H1 (cell line): Measurements from ENCODE around the gene MSI2. TPM values are rescaled to one million over a fixed set of nuclear protein-coding genes. Genes with fewer than 3 reads are reported as not detected.

Source experiments
- CTCF ChIA-PET: fragments of 300-600 bp; sonication (Branson Sonifier 250); formaldehyde crosslinking; loops from one replicate; lab custom pipeline; 2021; ENCODE audit not compliant: partially characterized antibody; lab: Charles Lee
- POLR2A ChIA-PET: fragments of 300-600 bp; sonication (Branson Sonifier 250); formaldehyde crosslinking; loops from one replicate; lab custom pipeline; 2021; ENCODE audit warnings: inconsistent platforms; ENCODE audit not compliant: partially characterized antibody; lab: Charles Lee
- DNase-seq, 2 experiments: peaks; one replicate each; pipeline versions ENCODE4 v3.0.0 to v3.0.0-alpha.2; 2010 to 2022; ENCODE audit warnings: low spot score in 2 of 2, low read depth in 1 of 2, mixed read lengths in 1 of 2
- FAIRE-seq: peaks from 2 replicates; lab custom pipeline; 2011; peaks lifted over from hg19 to GRCh38; lab: Jason Lieb, UNC
- H2AFZ ChIP-seq: 2 replicates; pipeline ENCODE4 v1.8.1; 2012; ENCODE audit warnings: low read length, inconsistent platforms
- H2AK5ac ChIP-seq: 2 replicates; pipeline ENCODE4 v1.6.1; 2013; ENCODE audit warnings: low read depth, low read length
- H2BK120ac ChIP-seq: replicated peaks from 2 replicates; pipeline ENCODE3; 2013; ENCODE audit warnings: low read depth, low read length, inconsistent platforms
- H2BK12ac ChIP-seq: 2 replicates; pipeline ENCODE4 v1.6.1; 2013; ENCODE audit warnings: low read depth, low read length
- H2BK15ac ChIP-seq: 2 replicates; pipeline ENCODE4 v1.6.1; 2013; ENCODE audit warnings: low read length
- H2BK20ac ChIP-seq: 2 replicates; pipeline ENCODE4 v1.6.1; 2013; ENCODE audit warnings: low read length
- H2BK5ac ChIP-seq: 2 replicates; pipeline ENCODE4 v1.6.1; 2013; ENCODE audit warnings: low read depth, low read length
- H3K14ac ChIP-seq: 2 replicates; pipeline ENCODE4 v1.6.1; 2013; ENCODE audit warnings: inconsistent platforms; ENCODE audit not compliant: insufficient read length
- H3K18ac ChIP-seq: 2 replicates; pipeline ENCODE4 v1.6.1; 2013; ENCODE audit warnings: low read length; ENCODE audit errors: extremely low read depth
- H3K23ac ChIP-seq: 2 replicates; pipeline ENCODE4 v1.6.1; 2013; ENCODE audit warnings: inconsistent platforms; ENCODE audit not compliant: insufficient read length
- H3K23me2 ChIP-seq: 2 replicates; pipeline ENCODE4 v1.6.1; 2013; ENCODE audit warnings: low read depth, low read length
- H3K27ac ChIP-seq: 2 replicates; pipeline ENCODE4 v1.6.1; 2011; ENCODE audit warnings: low read depth, low read length, inconsistent platforms
- H3K27me3 ChIP-seq, 4 experiments: replicated peaks in 1 of 4; 1 replicate in 1 of 4; 2 replicates in 3 of 4; pipeline versions ENCODE4 v1.6.1 to v1.8.1; 2011 to 2013; ENCODE audit warnings: low read length in 3 of 4, mild to moderate bottlenecking in 3 of 4, inconsistent platforms in 2 of 4, mixed read lengths in 2 of 4, moderate library complexity in 1 of 4; ENCODE audit not compliant: control insufficient read depth in 3 of 4, insufficient read depth in 3 of 4; ENCODE audit errors: extremely low read depth in 1 of 4
- H3K36me3 ChIP-seq, 4 experiments: 2 replicates each; pipeline versions ENCODE4 v1.6.1 to v1.8.1; 2011 to 2013; ENCODE audit warnings: mild to moderate bottlenecking in 4 of 4, low read length in 3 of 4, moderate library complexity in 2 of 4, control low read depth in 1 of 4, inconsistent platforms in 1 of 4; ENCODE audit not compliant: insufficient read depth in 4 of 4, control insufficient read depth in 2 of 4
- H3K4ac ChIP-seq: replicated peaks from 2 replicates; pipeline ENCODE3; 2013; ENCODE audit warnings: low read length, low read depth, mixed read lengths, inconsistent platforms; ENCODE audit not compliant: insufficient read length
- H3K4me1 ChIP-seq, 4 experiments: replicated peaks in 1 of 4; 1 replicate in 1 of 4; 2 replicates in 3 of 4; pipeline versions ENCODE4 v1.6.1 to v1.8.1; 2011 to 2013; ENCODE audit warnings: low read length in 3 of 4, inconsistent platforms in 2 of 4, mixed read lengths in 1 of 4; ENCODE audit not compliant: insufficient read depth in 4 of 4, control insufficient read depth in 3 of 4
- H3K4me2 ChIP-seq, 2 experiments: 2 replicates each; pipeline versions ENCODE4 v1.6.1 to v1.8.1; 2011 to 2013; ENCODE audit warnings: low read depth in 2 of 2, low read length in 2 of 2, control low read depth in 1 of 2, inconsistent platforms in 1 of 2, mild to moderate bottlenecking in 1 of 2; ENCODE audit not compliant: insufficient read depth in 1 of 2
- H3K4me3 ChIP-seq, 4 experiments: fragments of 200-600, 300-600 bp in 1 of 4; sonication (generic), shearing (Covaris generic), sonication (Bioruptor Twin) in 1 of 4; 2 replicates each; pipeline versions ENCODE4 v1.5.1 to v1.8.1; 2011 to 2016; ENCODE audit warnings: low read length in 4 of 4, low read depth in 3 of 4, control low read depth in 2 of 4, inconsistent platforms in 2 of 4, mild to moderate bottlenecking in 2 of 4, mixed read lengths in 1 of 4, moderate library complexity in 1 of 4; ENCODE audit not compliant: insufficient read depth in 2 of 4; ENCODE audit errors: extremely low read depth in 1 of 4
- H3K56ac ChIP-seq: replicated peaks from 2 replicates; pipeline ENCODE3; 2013; ENCODE audit warnings: low read depth, mild to moderate bottlenecking, mixed read lengths, low read length, inconsistent platforms; ENCODE audit not compliant: insufficient read length
- H3K79me1 ChIP-seq: 2 replicates; pipeline ENCODE4 v1.6.1; 2013; ENCODE audit warnings: low read depth, low read length, control low read depth
- H3K79me2 ChIP-seq, 2 experiments: 2 replicates each; pipeline versions ENCODE4 v1.6.1 to v1.8.1; 2012 to 2013; ENCODE audit warnings: low read length in 2 of 2, mild to moderate bottlenecking in 2 of 2, inconsistent platforms in 1 of 2; ENCODE audit not compliant: insufficient read depth in 2 of 2, control insufficient read depth in 1 of 2
- H3K9ac ChIP-seq, 4 experiments: replicated peaks in 1 of 4; 1 replicate in 1 of 4; 2 replicates in 3 of 4; pipeline versions ENCODE4 v1.6.1 to v1.8.1; 2011 to 2013; ENCODE audit warnings: low read depth in 3 of 4, low read length in 3 of 4, control low read depth in 2 of 4, mild to moderate bottlenecking in 2 of 4, moderate library complexity in 2 of 4, inconsistent platforms in 1 of 4; ENCODE audit errors: extremely low read depth in 1 of 4
- H3K9me3 ChIP-seq, 2 experiments: 2 replicates each; pipeline versions ENCODE4 v1.6.1 to v1.8.1; 2012 to 2013; ENCODE audit warnings: mild to moderate bottlenecking in 2 of 2, moderate library complexity in 2 of 2, control low read depth in 1 of 2, inconsistent platforms in 1 of 2, low read depth in 1 of 2, low read length in 1 of 2, mixed read lengths in 1 of 2; ENCODE audit not compliant: insufficient read depth in 2 of 2
- H4K20me1 ChIP-seq, 2 experiments: replicated peaks in 1 of 2; 2 replicates each; pipeline versions ENCODE3 to v1.8.1; 2011 to 2013; ENCODE audit warnings: inconsistent platforms in 2 of 2, low read length in 2 of 2, mild to moderate bottlenecking in 1 of 2; ENCODE audit not compliant: insufficient read depth in 2 of 2, control insufficient read depth in 1 of 2
- H4K5ac ChIP-seq: 2 replicates; pipeline ENCODE4 v1.6.1; 2013; ENCODE audit warnings: low read length, low read depth, mixed read lengths, inconsistent platforms; ENCODE audit not compliant: insufficient read length
- H4K8ac ChIP-seq: 2 replicates; pipeline ENCODE4 v1.8.0; 2013; ENCODE audit warnings: mild to moderate bottlenecking, moderate library complexity, low read length, inconsistent platforms; ENCODE audit not compliant: insufficient read depth; ENCODE audit errors: extremely low read depth
- H4K91ac ChIP-seq: replicated peaks from 2 replicates; pipeline ENCODE3; 2013; ENCODE audit warnings: low read length, mixed read lengths, inconsistent platforms; ENCODE audit not compliant: insufficient read length
- ATF2 ChIP-seq: IDR thresholded peaks from 2 replicates; pipeline ENCODE4 v1.6.1; 2012; ENCODE audit warnings: low read length, inconsistent platforms
- CREB1 ChIP-seq: IDR thresholded peaks from 2 replicates; pipeline ENCODE4 v1.6.1; 2012; ENCODE audit warnings: inconsistent platforms
- CTCF ChIP-seq, 3 experiments: IDR thresholded peaks; 1 replicate in 2 of 3; 2 replicates in 1 of 3; pipeline versions ENCODE4 v1.5.1 to v1.6.1; 2011; ENCODE audit warnings: low read length in 3 of 3, mild to moderate bottlenecking in 3 of 3, inconsistent platforms in 2 of 3, low read depth in 1 of 3, moderate library complexity in 1 of 3; ENCODE audit not compliant: insufficient read depth in 1 of 3; ENCODE audit errors: control extremely low read depth in 1 of 3
- KDM1A ChIP-seq: fragments of 200-600, 300-600 bp; sonication (generic); IDR thresholded peaks from 2 replicates; pipeline ENCODE4 v1.7.1; 2016; ENCODE audit warnings: mild to moderate bottlenecking, low read length, borderline replicate concordance
- RAD21 ChIP-seq, 2 experiments: IDR thresholded peaks in 1 of 2; conservative IDR thresholded peaks in 1 of 2; 2 replicates each; pipeline ENCODE4 v1.6.1; 2011; ENCODE audit warnings: low read depth in 2 of 2, low read length in 2 of 2, improper control_type of control experiment in 1 of 2, inconsistent platforms in 1 of 2, mild to moderate bottlenecking in 1 of 2, moderate library complexity in 1 of 2
- TCF12 ChIP-seq: IDR thresholded peaks from 2 replicates; pipeline ENCODE4 v1.6.1; 2011; ENCODE audit warnings: low read depth, mild to moderate bottlenecking, low read length
- WGBS, 2 experiments: shearing (Covaris generic) in 1 of 2; methylation state at CpG; one replicate each; pipeline versions ENCODE4 v1.1.6 to v1.1.7; 2013 to 2015; ENCODE audit warnings: low lambda C conversion rate in 2 of 2, mixed read lengths in 2 of 2, inconsistent platforms in 1 of 2, low coverage in 1 of 2, missing lambda C conversion rate in 1 of 2; ENCODE audit not compliant: insufficient replicate concordance in 2 of 2, insufficient coverage in 1 of 2, insufficient read length in 1 of 2; ENCODE audit errors: extremely low coverage in 1 of 2, missing lambda C conversion rate in 1 of 2; 5-methylcytosine and 5-hydroxymethylcytosine counted together
- polyA plus RNA-seq, 7 experiments: library from polyadenylated mRNA; depleted of rRNA in 3 of 7; stranded (reverse) in 5 of 7; unstranded in 2 of 7; fragments of >200 nt in 5 of 7; fragments of 200-250 nt in 2 of 7; gene quantifications; 1 replicate in 5 of 7; 2 replicates in 1 of 7; 4 replicates in 1 of 7; pipeline versions ENCODE4 v1.2.1 to v1.2.3, GENCODE V29; 2011 to 2013; ENCODE audit warnings: missing spikeins in 2 of 7, mixed read lengths in 2 of 7
- total RNA-seq: library from RNA; stranded (reverse); fragmentation: NEBNext Ultra II Directional; extraction: Animal tissue kit (Norgen Biotek cat#: 25700); gene quantifications from 2 replicates; pipeline ENCODE4 v1.2.1, GENCODE V29; 2021

MSI2 gene
- total and polyA plus RNA-seq, 2 of the 8 experiments (the other 6 are each of a cell fraction or from before 2014, with no cell fraction given), result 36.7 to 80.6 TPM

- no peak overlapping the region for H3K4ac ChIP-seq
- H4K8ac ChIP-seq, result no peak overlapping the region
- H2AFZ ChIP-seq, result no peak overlapping the region
- no peak overlapping the region for H3K14ac ChIP-seq
- no peaks in the 10 kb centered on the region for H3K9me3 ChIP-seq
- H2BK120ac ChIP-seq, result no peak overlapping the region
- H4K20me1 ChIP-seq, result no peaks in the 10 kb centered on the region
- FAIRE-seq (no peak), DNase-seq (no peak)
- no peak overlapping the region for H2BK15ac ChIP-seq
- H2BK5ac ChIP-seq, result 0 out of 2 replicates have a peak overlapping the region, but pooled peaks have one; percentile 60
- ChIA-PET CTCF (interaction anchor here (0.8 kb wide), 1 partner anchor 19 kb away, joined by 3 read pairs; no protein-coding TSS in a partner anchor), POLR2A (no interaction called here)
- H3K36me3 ChIP-seq, result no peaks in the 10 kb centered on the region
- no peaks in the 10 kb centered on the region; the same call in 1 of the 2 replicates for H3K79me1 ChIP-seq
- H3K27me3 ChIP-seq, result no peaks in the 10 kb centered on the region
- H3K56ac ChIP-seq, result no peak overlapping the region
- H2BK20ac ChIP-seq, result 0 out of 2 replicates have a peak overlapping the region, but pooled peaks have one; percentile 6
- peaks cover 0 to 19% of the 10 kb centered on the region in 2 experiments; a peak in 2 of 4 replicates for H3K79me2 ChIP-seq
- H3K18ac ChIP-seq, result no peak overlapping the region; the same call in 1 of the 2 replicates
- H3K23me2 ChIP-seq, result peaks cover 5% of the 10 kb centered on the region; the same call in 1 of the 2 replicates
- no peak overlapping the region for H3K23ac ChIP-seq
- peak overlapping the region; percentile 47; the same call in 1 of the 2 replicates for H2AK5ac ChIP-seq
- 0 out of 2 replicates have a peak overlapping the region, but pooled peaks have one; percentile 68 for H2BK12ac ChIP-seq
- H3K4me2 ChIP-seq, result no peak overlapping the region
- no peak overlapping the region for H4K91ac ChIP-seq
- H3K27ac ChIP-seq, result no peak overlapping the region
- H3K4me1 ChIP-seq, result peaks cover 4 to 19% (median 16%) of the 10 kb centered on the region in 4 experiments
- H3K4me3 ChIP-seq, result no peak overlapping the region
- 91% methylated on average over 11 of the region's 11 CpGs; no CpG with 5 or more reads in 1 of the 2 experiments for WGBS, 2 experiments
- H4K5ac ChIP-seq, result no peak overlapping the region
- H3K9ac ChIP-seq, result no peak overlapping the region
- no peak for TF ChIP-seq CREB1
- TF ChIP-seq TCF12, result no peak
- no peak for TF ChIP-seq RAD21 (IDR thresholded peaks at IDR 0.05 in 1 of 2, conservative IDR thresholded peaks at IDR 0.05 in 1 of 2; ENCODE audit: low read depth in 2 of 2, low read length in 2 of 2)
- no peak for TF ChIP-seq CTCF (IDR thresholded peaks at IDR 0.05; ENCODE audit: control extremely low read depth in 1 of 3, insufficient read depth in 1 of 3, low read depth in 1 of 3, low read length in 3 of 3)
- no peak for TF ChIP-seq ATF2
- TF ChIP-seq KDM1A, result no peak
These were observed 208.0 kb downstream of the MSI2 start for GRCh38 chr17:57464191-57464864.
